Endothelial cell of umbilical vein (primary cell): ENCODE results near the gene MTFR1L. TPM values are rescaled to one million over a fixed set of nuclear protein-coding genes. Genes with fewer than 3 reads are reported as not detected.

ENCODE experiments used
- BruUV-seq: library from RNA; stranded (reverse); fragments of 400-500 nt; replicated peaks from 2 replicates; lab custom pipeline; 2021; lab: Mats Ljungman, UMichigan
- CTCF ChIA-PET: fragments of 300-600, 350-600 bp; sonication (Branson Sonifier 250); formaldehyde crosslinking; loops from one replicate; lab custom pipeline; 2021; ENCODE audit warnings: antibody characterized with exemption, inconsistent platforms; lab: Charles Lee
- POLR2A ChIA-PET: fragments of 300-600, 350-600 bp; sonication (Branson Sonifier 250); formaldehyde crosslinking; loops from one replicate; lab custom pipeline; 2021; ENCODE audit warnings: antibody characterized with exemption, inconsistent platforms; lab: Charles Lee
- DNase-seq: peaks from one replicate; pipeline ENCODE4 v3.0.0-alpha.2; 2011; ENCODE audit warnings: low read depth, low spot score
- FAIRE-seq: peaks from 2 replicates; lab custom pipeline; 2011; peaks lifted over from hg19 to GRCh38; lab: Jason Lieb, UNC
- H2AFZ ChIP-seq: 2 replicates; pipeline ENCODE4 v1.6.0; 2012; ENCODE audit warnings: low read depth, low read length, control low read depth, inconsistent platforms
- H3K27ac ChIP-seq: 2 replicates; pipeline ENCODE4 v1.5.1; 2011; ENCODE audit warnings: low read depth, mild to moderate bottlenecking, control low read depth, low read length, moderate library complexity; ENCODE audit not compliant: insufficient read depth
- H3K27me3 ChIP-seq, 2 experiments: 2 replicates each; pipeline versions ENCODE4 v1.6.0 to v1.6.1; 2011; ENCODE audit warnings: low read length in 2 of 2, mixed read lengths in 1 of 2; ENCODE audit not compliant: control insufficient read depth in 2 of 2, insufficient read depth in 2 of 2
- H3K36me3 ChIP-seq, 2 experiments: 2 replicates in 1 of 2; 3 replicates in 1 of 2; pipeline ENCODE4 v1.5.1; 2011; ENCODE audit warnings: low read length in 2 of 2, mild to moderate bottlenecking in 1 of 2, moderate library complexity in 1 of 2; ENCODE audit not compliant: control insufficient read depth in 2 of 2, insufficient read depth in 2 of 2; ENCODE audit errors: extremely low read depth in 1 of 2
- H3K4me1 ChIP-seq: 3 replicates; pipeline ENCODE4 v1.5.1; 2011; ENCODE audit warnings: mild to moderate bottlenecking, low read length; ENCODE audit not compliant: control insufficient read depth, insufficient read depth; ENCODE audit errors: extremely low read depth
- H3K4me2 ChIP-seq: 2 replicates; pipeline ENCODE4 v1.6.1; 2011; ENCODE audit warnings: low read length, control low read depth, mixed read lengths; ENCODE audit not compliant: insufficient read depth
- H3K4me3 ChIP-seq, 3 experiments: fragments of 200-600 bp in 1 of 3; sonication (generic), shearing (Covaris generic) in 1 of 3; replicated peaks in 1 of 3; 2 replicates each; pipeline ENCODE4 v1.5.1; 2011 to 2016; ENCODE audit warnings: control low read depth in 3 of 3, low read length in 3 of 3, mild to moderate bottlenecking in 2 of 3, inconsistent platforms in 1 of 3, low read depth in 1 of 3, moderate library complexity in 1 of 3; ENCODE audit not compliant: insufficient read depth in 1 of 3
- H3K79me2 ChIP-seq: 2 replicates; pipeline ENCODE4 v1.6.0; 2012; ENCODE audit warnings: low read length, inconsistent platforms; ENCODE audit not compliant: control insufficient read depth, insufficient read depth
- H3K9ac ChIP-seq: replicated peaks from 2 replicates; pipeline ENCODE3; 2011; ENCODE audit warnings: low read length, control low read depth; ENCODE audit not compliant: insufficient read depth; ENCODE audit errors: extremely low read depth
- H3K9me1 ChIP-seq: replicated peaks from 3 replicates; pipeline ENCODE4 v1.6.0; 2011; ENCODE audit warnings: mild to moderate bottlenecking, low read length; ENCODE audit not compliant: control insufficient read depth, insufficient read depth; ENCODE audit errors: extremely low read depth
- H3K9me3 ChIP-seq: replicated peaks from 2 replicates; pipeline ENCODE4 v1.5.1; 2012; ENCODE audit warnings: low read length, inconsistent platforms; ENCODE audit not compliant: control insufficient read depth, insufficient read depth
- H4K20me1 ChIP-seq: replicated peaks from 2 replicates; pipeline ENCODE3; 2011; ENCODE audit warnings: mild to moderate bottlenecking, low read length; ENCODE audit not compliant: control insufficient read depth, insufficient read depth; ENCODE audit errors: extremely low read depth
- EZH2 ChIP-seq: IDR thresholded peaks from 2 replicates; pipeline ENCODE4 v1.6.1; 2012; ENCODE audit warnings: borderline replicate concordance, low read depth, mild to moderate bottlenecking, moderate library complexity, low read length, inconsistent platforms; ENCODE audit not compliant: severe bottlenecking
- FOS ChIP-seq: IDR thresholded peaks from 2 replicates; pipeline ENCODE4 v1.6.1; 2011; ENCODE audit warnings: mild to moderate bottlenecking, low read length, moderate library complexity, borderline replicate concordance; ENCODE audit not compliant: insufficient read depth
- GATA2 ChIP-seq: IDR thresholded peaks from 2 replicates; pipeline ENCODE4 v1.7.0; 2011; ENCODE audit warnings: low read depth, mild to moderate bottlenecking, moderate library complexity, mixed read lengths, low read length; ENCODE audit not compliant: insufficient read length, insufficient read depth
- JUN ChIP-seq: IDR thresholded peaks from 2 replicates; pipeline ENCODE4 v1.6.1; 2011; ENCODE audit warnings: borderline replicate concordance, low read depth; ENCODE audit not compliant: insufficient read length, insufficient read depth
- MAX ChIP-seq: IDR thresholded peaks from 2 replicates; pipeline ENCODE4 v1.6.1; 2011; ENCODE audit not compliant: insufficient read depth, insufficient read length
- MYC ChIP-seq: IDR thresholded peaks from one replicate; pipeline ENCODE4 v1.6.1; 2011; ENCODE audit warnings: mild to moderate bottlenecking, low read depth, low read length
- POLR2A ChIP-seq: IDR thresholded peaks from 2 replicates; pipeline ENCODE4 v1.6.1; 2012; ENCODE audit warnings: low read depth, mild to moderate bottlenecking, control low read depth, low read length
- POLR2AphosphoS5 ChIP-seq: IDR thresholded peaks from 2 replicates; pipeline ENCODE4 v1.6.1; 2012; ENCODE audit warnings: low read depth, mild to moderate bottlenecking, control low read depth, low read length, moderate library complexity; ENCODE audit not compliant: insufficient read depth
- dilution Hi-C: fragments of 300-500 bp; cut with MboI; formaldehyde crosslinking; loops from one replicate; pipeline ENCODE4 v1.15.0; 2019; ENCODE audit warnings: low sequenced_read_pairs; ENCODE audit not compliant: extremely low pct_ligation_motif_present
- intact Hi-C: fragments of 100-400 bp; cut with micrococcal nuclease; formaldehyde crosslinking; loops from one replicate; pipeline ENCODE4 v1.10.0; 2022
- polyA plus RNA-seq, 4 experiments: library from polyadenylated mRNA; depleted of rRNA in 3 of 4; stranded (reverse) in 3 of 4; unstranded in 1 of 4; fragments of >200 nt; gene quantifications; 2 replicates each; pipeline versions ENCODE4 v1.2.1 to v1.2.3, GENCODE V29; 2011 to 2012; ENCODE audit warnings: missing spikeins in 1 of 4
- total RNA-seq: library from RNA; stranded (reverse); gene quantifications from 2 replicates; pipeline ENCODE4 v1.2.3, GENCODE V29; 2021
- TF ChIP-seq, protein P1 (sequence below), 2 donors: IDR thresholded peaks; 1 replicate in 1 of 2; 2 replicates in 1 of 2; pipeline ENCODE4 v1.5.1; 2011; ENCODE audit warnings: low read length in 2 of 2, mild to moderate bottlenecking in 2 of 2, moderate library complexity in 2 of 2, control low read depth in 1 of 2, inconsistent platforms in 1 of 2, low read depth in 1 of 2; ENCODE audit not compliant: insufficient read depth in 1 of 2; ENCODE audit errors: extremely low read depth in 1 of 2

Gene MTFR1L
- total and polyA plus RNA-seq, 2 donors (not counting 3 experiments of a cell fraction or from before 2014, with no cell fraction given), result 34.8 to 45.5 TPM

DNA sequence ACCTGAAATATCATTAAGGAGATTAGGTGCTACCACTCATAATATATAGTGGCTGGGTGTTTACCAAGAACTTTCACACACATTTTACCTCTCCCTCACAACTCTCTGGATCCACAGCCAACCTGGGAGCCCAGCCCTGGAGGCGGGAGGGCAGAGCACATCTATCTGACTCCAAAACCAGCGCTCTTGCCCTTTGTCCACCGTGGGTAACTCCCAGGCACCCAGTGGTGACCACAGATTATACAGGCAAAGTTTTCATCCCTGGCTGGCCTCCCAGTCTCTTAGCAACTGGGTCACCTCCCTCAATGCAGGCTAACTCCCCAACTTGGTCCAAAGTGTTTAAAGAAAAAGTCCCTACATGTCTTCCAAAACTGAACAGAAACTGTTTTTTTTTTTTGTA, 53.4 kb downstream of the MTFR1L start:
- no peaks in the 10 kb centered on the region for H3K79me2 ChIP-seq
- no peak overlapping the region for H2AFZ ChIP-seq
- no peak for DNase-seq
- ChIA-PET CTCF (no interaction called here), POLR2A (no interaction called here)
- H3K4me2 ChIP-seq, result no peak overlapping the region
- H3K27ac ChIP-seq, result no peak overlapping the region
- H3K9me1 ChIP-seq, result no peaks in the 10 kb centered on the region
- dilution Hi-C loops, result no loop called here
- H4K20me1 ChIP-seq, result no peaks in the 10 kb centered on the region
- no peaks in the 10 kb centered on the region for H3K36me3 ChIP-seq
- no peak overlapping the region for H3K4me3 ChIP-seq
- no peak for TF ChIP-seq POLR2A
- TF ChIP-seq, protein P1, sequence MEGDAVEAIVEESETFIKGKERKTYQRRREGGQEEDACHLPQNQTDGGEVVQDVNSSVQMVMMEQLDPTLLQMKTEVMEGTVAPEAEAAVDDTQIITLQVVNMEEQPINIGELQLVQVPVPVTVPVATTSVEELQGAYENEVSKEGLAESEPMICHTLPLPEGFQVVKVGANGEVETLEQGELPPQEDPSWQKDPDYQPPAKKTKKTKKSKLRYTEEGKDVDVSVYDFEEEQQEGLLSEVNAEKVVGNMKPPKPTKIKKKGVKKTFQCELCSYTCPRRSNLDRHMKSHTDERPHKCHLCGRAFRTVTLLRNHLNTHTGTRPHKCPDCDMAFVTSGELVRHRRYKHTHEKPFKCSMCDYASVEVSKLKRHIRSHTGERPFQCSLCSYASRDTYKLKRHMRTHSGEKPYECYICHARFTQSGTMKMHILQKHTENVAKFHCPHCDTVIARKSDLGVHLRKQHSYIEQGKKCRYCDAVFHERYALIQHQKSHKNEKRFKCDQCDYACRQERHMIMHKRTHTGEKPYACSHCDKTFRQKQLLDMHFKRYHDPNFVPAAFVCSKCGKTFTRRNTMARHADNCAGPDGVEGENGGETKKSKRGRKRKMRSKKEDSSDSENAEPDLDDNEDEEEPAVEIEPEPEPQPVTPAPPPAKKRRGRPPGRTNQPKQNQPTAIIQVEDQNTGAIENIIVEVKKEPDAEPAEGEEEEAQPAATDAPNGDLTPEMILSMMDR (IDR thresholded peaks at IDR 0.05; ENCODE audit: extremely low read depth in 1 of 2, insufficient read depth in 1 of 2, low read depth in 1 of 2, low read length in 2 of 2), result no peak
- TF ChIP-seq JUN, result no peak
- TF ChIP-seq POLR2AphosphoS5, result no peak
- TF ChIP-seq MAX, result no peak
- no peak for TF ChIP-seq GATA2
- no peak for TF ChIP-seq FOS
- TF ChIP-seq EZH2, result no peak
- no peak for TF ChIP-seq MYC
- peaks cover 16% of the 10 kb centered on the region for H3K4me1 ChIP-seq
- no peaks in the 10 kb centered on the region for H3K9me3 ChIP-seq
- H3K9ac ChIP-seq, result no peak overlapping the region
- no peaks in the 10 kb centered on the region for H3K27me3 ChIP-seq
- BruUV-seq, result no TSS peak
- intact Hi-C loops, result no loop called here
- FAIRE-seq, result no peak
